ENCODE data around the gene CTSF. TPM values are rescaled to one million over a fixed set of nuclear protein-coding genes. Genes with fewer than 3 reads are reported as not detected.
"Not testable (repeated sequence)": the region's sequence is repeated elsewhere in the genome, so short reads cannot be mapped to it uniquely, and the experiment has no call there.

CTSF gene
- total RNA-seq, 1 donor from 2014 or later, result not detected

DNA sequence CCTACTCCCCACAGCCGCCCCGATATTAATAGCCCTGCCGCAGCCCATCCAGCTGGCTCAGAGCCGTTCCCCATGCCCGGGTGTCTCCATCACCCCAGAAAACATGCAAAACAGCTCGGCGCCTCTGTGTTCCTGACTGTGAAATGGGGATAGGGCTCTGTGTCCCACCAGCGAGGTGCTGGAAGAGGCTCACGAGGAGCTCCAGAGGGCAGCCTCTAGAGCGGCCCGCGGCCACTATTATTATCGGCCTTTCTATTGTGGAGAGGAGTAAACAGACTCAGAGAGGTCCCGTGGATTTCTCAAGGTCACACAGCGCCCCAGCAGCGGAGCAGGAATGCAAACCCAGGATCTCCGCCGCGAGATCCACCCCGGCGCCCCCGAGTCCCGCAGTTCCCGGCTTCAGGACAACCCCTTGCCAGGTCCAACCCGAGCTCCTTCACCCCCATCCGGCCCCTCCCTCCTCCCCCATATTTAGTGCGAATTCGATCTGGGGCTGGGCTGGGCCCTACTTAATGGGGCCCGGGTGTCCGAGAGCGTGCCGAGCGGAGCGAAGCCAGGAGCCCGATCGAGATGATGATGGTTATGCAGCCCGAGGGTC is 21.9 kb downstream of the CTSF start, which contains the start of gene ACTN3:
TSS of gene ACTN3 (plus strand) at position 536 of the 598 bp plus-strand sequence. CDS start at position 571, 35 bp downstream.
- H3K27ac Mint-ChIP-seq (ENCODE audit: unreplicated experiment), result no peak within 1 kb of the TSS
- H3K9me3 Mint-ChIP-seq (ENCODE audit: unreplicated experiment), result no peaks in the 10 kb centered on the region
- no peak for DNase-seq (ENCODE audit: extremely low spot score, unreplicated experiment)
- H3K4me3 Mint-ChIP-seq (ENCODE audit: unreplicated experiment), result peak within 1 kb of the TSS; percentile 75
- peaks cover 5% of the 10 kb centered on the region for H3K27me3 Mint-ChIP-seq (ENCODE audit: unreplicated experiment)
- TF ChIP-seq, protein P1, sequence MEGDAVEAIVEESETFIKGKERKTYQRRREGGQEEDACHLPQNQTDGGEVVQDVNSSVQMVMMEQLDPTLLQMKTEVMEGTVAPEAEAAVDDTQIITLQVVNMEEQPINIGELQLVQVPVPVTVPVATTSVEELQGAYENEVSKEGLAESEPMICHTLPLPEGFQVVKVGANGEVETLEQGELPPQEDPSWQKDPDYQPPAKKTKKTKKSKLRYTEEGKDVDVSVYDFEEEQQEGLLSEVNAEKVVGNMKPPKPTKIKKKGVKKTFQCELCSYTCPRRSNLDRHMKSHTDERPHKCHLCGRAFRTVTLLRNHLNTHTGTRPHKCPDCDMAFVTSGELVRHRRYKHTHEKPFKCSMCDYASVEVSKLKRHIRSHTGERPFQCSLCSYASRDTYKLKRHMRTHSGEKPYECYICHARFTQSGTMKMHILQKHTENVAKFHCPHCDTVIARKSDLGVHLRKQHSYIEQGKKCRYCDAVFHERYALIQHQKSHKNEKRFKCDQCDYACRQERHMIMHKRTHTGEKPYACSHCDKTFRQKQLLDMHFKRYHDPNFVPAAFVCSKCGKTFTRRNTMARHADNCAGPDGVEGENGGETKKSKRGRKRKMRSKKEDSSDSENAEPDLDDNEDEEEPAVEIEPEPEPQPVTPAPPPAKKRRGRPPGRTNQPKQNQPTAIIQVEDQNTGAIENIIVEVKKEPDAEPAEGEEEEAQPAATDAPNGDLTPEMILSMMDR (IDR thresholded peaks at IDR 0.05), result no peak
- peaks cover 22% of the 10 kb centered on the region for H3K4me1 Mint-ChIP-seq (ENCODE audit: unreplicated experiment)
- H3K36me3 Mint-ChIP-seq (ENCODE audit: unreplicated experiment), result peaks cover 12% of the 10 kb centered on the region

DNA sequence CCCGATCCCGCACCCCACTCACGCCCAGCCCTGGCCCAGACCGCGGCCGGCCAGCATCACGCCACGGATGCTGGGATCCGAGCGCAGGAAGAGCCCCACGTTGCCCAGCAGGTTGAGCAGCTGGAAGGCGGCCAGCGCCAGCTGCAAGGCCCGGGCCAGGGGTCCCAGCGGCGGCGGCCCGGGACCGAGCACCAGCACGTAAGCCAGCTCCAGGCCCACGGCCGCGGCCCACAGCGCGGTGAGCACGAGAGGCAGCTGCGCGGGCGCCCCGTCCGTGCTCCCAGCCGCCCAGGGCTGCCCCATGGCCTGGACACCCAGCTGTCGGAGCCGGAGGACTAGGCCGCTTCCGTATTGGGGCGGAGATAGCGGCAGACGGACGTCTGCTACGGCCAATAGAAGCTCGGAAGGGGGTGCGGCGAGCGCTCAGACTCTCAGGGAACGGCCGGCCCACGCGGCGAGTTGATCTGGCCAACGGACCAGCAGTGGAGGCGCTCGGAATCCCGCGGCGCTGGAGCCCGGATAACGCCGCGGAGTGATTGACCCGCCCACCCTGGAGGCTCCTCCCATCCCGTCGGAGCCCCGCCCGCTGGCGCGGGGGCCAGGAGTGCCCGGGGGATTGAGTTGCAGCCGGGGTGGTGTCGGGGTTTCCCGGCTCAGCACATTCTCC is 22.6 kb downstream of the CTSF start, which contains the start of gene ZDHHC24:
TSS of gene ZDHHC24 (minus strand) at position 348 of the 667 bp plus-strand sequence. CDS start at position 303, 45 bp downstream.
- peak within 1 kb of the TSS; percentile 82 for H3K4me3 Mint-ChIP-seq (ENCODE audit: unreplicated experiment)
- TF ChIP-seq, protein P1 (IDR thresholded peaks at IDR 0.05), result no peak
- DNase-seq (ENCODE audit: extremely low spot score, unreplicated experiment), result peak; percentile 98
- no peak within 1 kb of the TSS for H3K27ac Mint-ChIP-seq (ENCODE audit: unreplicated experiment)
- peaks cover 22% of the 10 kb centered on the region for H3K4me1 Mint-ChIP-seq (ENCODE audit: unreplicated experiment)
- no peaks in the 10 kb centered on the region for H3K9me3 Mint-ChIP-seq (ENCODE audit: unreplicated experiment)
- H3K27me3 Mint-ChIP-seq (ENCODE audit: unreplicated experiment), result peaks cover 5% of the 10 kb centered on the region
- H3K36me3 Mint-ChIP-seq (ENCODE audit: unreplicated experiment), result peaks cover 16% of the 10 kb centered on the region

DNA sequence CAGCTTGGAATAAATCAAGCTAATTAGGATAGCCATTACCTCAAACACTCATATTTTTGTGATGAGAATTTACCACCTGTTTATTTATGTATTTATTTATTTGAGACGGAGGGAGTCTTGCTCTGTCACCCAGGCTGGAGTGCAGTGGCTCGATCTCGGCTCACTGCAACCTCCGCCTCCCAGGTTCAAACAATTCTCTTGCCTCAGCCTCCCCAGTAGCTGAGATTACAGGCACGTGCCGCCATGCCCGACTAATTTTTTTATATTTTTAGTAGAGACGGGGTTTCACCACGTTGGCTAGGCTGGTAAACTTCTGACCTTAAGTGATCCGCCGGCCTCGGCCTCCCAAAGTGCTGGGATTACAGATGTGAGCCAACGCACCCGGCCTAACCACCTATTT is 23.5 kb downstream of the CTSF start:
- peaks cover 22% of the 10 kb centered on the region for H3K4me1 Mint-ChIP-seq (ENCODE audit: unreplicated experiment)
- H3K27ac Mint-ChIP-seq (ENCODE audit: unreplicated experiment); H3K9me3 Mint-ChIP-seq (ENCODE audit: unreplicated experiment); H3K27me3 Mint-ChIP-seq (ENCODE audit: unreplicated experiment); DNase-seq (ENCODE audit: extremely low spot score, unreplicated experiment): not testable (repeated sequence)
- H3K4me3 Mint-ChIP-seq (ENCODE audit: unreplicated experiment), result peak overlapping the region; percentile 82
- H3K36me3 Mint-ChIP-seq (ENCODE audit: unreplicated experiment), result peaks cover 16% of the 10 kb centered on the region

DNA sequence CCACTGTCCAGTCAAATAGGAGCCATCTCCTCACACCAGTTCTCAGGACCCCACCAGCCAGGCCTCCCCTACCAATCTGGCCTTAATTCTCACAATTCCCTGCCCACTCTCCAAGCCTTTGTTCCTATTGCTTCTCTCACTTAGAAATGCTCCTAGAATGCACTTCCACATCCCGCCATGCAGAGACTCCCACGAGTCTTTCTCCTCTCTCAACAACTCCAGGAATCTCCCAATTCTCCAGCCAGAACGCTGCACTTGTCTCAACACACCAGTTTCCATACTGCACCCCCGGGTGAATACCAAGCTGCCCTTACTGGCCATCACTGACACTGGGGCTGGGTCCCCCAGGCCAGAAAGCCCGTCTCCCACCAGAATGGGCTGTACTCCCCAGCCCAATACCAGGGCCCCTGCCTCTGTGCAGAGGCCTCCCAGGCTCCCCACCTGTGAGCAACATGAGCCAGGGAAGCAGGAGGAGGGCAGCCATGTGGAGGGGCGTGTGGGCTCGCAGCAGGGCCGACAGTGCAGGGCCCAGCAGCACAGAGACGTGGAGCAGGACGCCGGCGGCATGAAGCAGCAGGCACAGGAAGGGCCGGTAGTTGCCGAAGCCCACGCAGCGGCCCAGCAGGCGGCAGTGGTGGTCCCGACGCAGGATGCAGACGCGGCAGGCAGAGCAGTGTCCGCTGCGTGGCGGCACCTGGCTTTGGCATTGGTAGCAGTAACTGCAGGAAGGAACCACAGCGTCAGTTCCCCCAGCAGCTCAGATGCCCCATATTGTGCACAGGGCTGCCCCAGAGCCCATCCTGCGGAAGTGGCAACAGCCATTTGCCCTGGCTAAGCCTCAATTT is 24.9 kb downstream of the CTSF start:
- no peak overlapping the region for H3K4me3 Mint-ChIP-seq (ENCODE audit: unreplicated experiment)
- TF ChIP-seq, protein P1 (IDR thresholded peaks at IDR 0.05), result no peak
- no peaks in the 10 kb centered on the region for H3K9me3 Mint-ChIP-seq (ENCODE audit: unreplicated experiment)
- no peak overlapping the region for H3K27ac Mint-ChIP-seq (ENCODE audit: unreplicated experiment)
- H3K36me3 Mint-ChIP-seq (ENCODE audit: unreplicated experiment), result peaks cover 16% of the 10 kb centered on the region
- peaks cover 22% of the 10 kb centered on the region for H3K4me1 Mint-ChIP-seq (ENCODE audit: unreplicated experiment)
- no peak for DNase-seq (ENCODE audit: extremely low spot score, unreplicated experiment)
- H3K27me3 Mint-ChIP-seq (ENCODE audit: unreplicated experiment), result no peaks in the 10 kb centered on the region

DNA sequence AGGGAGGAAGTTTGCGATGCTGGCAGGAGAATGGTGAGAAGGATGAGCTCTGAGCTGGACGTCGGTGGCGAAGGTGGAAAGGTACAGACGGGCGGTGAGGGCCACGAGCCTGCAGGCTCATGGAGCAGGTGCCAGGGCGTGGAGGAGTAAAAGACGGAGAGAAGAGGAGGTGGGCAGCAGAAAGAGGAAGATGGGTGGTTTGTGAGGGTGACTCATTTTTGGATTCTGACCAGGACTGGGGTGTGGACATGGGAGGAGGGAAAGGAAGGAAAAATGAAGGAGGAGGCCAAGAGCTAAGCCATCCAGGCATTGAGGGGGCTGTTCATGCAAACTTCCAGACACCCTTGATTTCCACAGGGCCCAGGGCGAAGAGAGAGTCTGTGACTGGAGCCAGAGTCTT is 26.0 kb downstream of the CTSF start:
- Mint-ChIP-seq H3K4me3 (ENCODE audit: unreplicated experiment) (no peak overlapping the region), H3K36me3 (ENCODE audit: unreplicated experiment) (peaks cover 17% of the 10 kb centered on the region), H3K27me3 (ENCODE audit: unreplicated experiment) (no peaks in the 10 kb centered on the region), H3K27ac (ENCODE audit: unreplicated experiment) (no peak overlapping the region), H3K9me3 (ENCODE audit: unreplicated experiment) (no peaks in the 10 kb centered on the region), H3K4me1 (ENCODE audit: unreplicated experiment) (peaks cover 19% of the 10 kb centered on the region)
- DNase-seq (ENCODE audit: extremely low spot score, unreplicated experiment), result no peak
- TF ChIP-seq, protein P1 (IDR thresholded peaks at IDR 0.05), result no peak

All from osteocyte (in vitro differentiated cells).